Ectodermal cell (in vitro differentiated cells): ENCODE results near the gene AGPAT4.

ENCODE experiments used
- H3K27ac ChIP-seq: 2 replicates; pipeline ENCODE4 v1.7.0; 2013; ENCODE audit warnings: mild to moderate bottlenecking, low read depth, low read length; ENCODE audit not compliant: insufficient read depth, poor library complexity, severe bottlenecking
- H3K27me3 ChIP-seq: 2 replicates; pipeline ENCODE4 v1.7.0; 2013; ENCODE audit warnings: mild to moderate bottlenecking, low read length; ENCODE audit not compliant: insufficient read depth, control insufficient read depth, poor library complexity, severe bottlenecking
- H3K36me3 ChIP-seq: one replicate; pipeline ENCODE4 v1.7.0; 2013; ENCODE audit warnings: low read length; ENCODE audit not compliant: control insufficient read depth, insufficient read depth
- H3K4me1 ChIP-seq: one replicate; pipeline ENCODE4 v1.7.0; 2013; ENCODE audit warnings: low read length; ENCODE audit not compliant: control insufficient read depth, insufficient read depth
- H3K4me3 ChIP-seq: 2 replicates; pipeline ENCODE4 v1.7.0; 2013; ENCODE audit warnings: low read depth, low read length, control low read depth; ENCODE audit not compliant: insufficient read depth
- H3K9me3 ChIP-seq: 2 replicates; pipeline ENCODE4 v1.7.0; 2013; ENCODE audit warnings: mild to moderate bottlenecking, low read length, moderate library complexity; ENCODE audit not compliant: control insufficient read depth
- WGBS, 2 experiments: methylation state at CpG; one replicate each; pipeline ENCODE4 v1.1.7; 2013; ENCODE audit warnings: missing lambda C conversion rate in 2 of 2; 5-methylcytosine and 5-hydroxymethylcytosine counted together

AGPAT4 gene

GRCh38 chr6:161270116-161270515 lies 3.7 kb downstream of the AGPAT4 start:
- Histone ChIP-seq H3K27me3 (no peaks in the 10 kb centered on the region), H3K4me3 (no peak overlapping the region), H3K9me3 (no peaks in the 10 kb centered on the region), H3K27ac (no peak overlapping the region), H3K4me1 (peaks cover 21% of the 10 kb centered on the region), H3K36me3 (peaks cover 3% of the 10 kb centered on the region)
- WGBS, 2 experiments: 90 to 94% methylated on average over 5 of the region's 5 CpGs

GRCh38 chr6:161269310-161269709 lies 4.6 kb downstream of the AGPAT4 start:
- peaks cover 21% of the 10 kb centered on the region for H3K4me1 ChIP-seq

DNA sequence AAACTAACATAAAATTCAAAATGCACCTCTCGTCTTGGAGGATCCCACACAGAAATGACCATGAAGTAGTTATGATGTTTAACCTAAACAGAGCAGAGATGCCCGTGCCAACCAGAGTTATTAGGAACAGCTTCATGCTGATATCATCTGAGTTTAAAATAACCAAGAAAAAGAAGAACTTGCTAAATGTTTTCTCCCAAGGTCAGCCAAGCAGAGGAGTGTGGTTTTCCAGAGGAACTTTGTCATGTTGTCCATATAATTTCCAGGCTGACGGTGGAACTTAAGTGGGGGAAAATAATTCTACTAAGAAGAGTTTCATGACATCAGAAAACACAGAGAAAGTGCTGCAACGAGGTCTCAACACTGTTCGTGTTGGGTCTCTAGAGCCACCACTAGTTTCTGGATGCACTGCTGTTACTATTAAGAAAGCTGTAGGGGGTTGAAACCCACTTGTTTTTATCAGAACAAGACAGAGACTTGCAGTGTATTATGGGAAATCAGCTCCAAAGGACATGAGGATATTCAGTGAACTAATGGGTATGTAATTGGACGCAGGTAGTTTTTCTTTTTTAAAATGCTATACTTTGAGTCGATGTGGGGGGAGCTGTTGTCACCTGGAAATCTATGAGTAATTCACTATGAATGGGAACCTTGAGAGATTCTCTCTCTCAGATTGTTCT lies 5.2 kb downstream of the AGPAT4 start:
- H3K4me3 ChIP-seq: no peak overlapping the region
- WGBS, 2 experiments: 92 to 96% methylated on average over 7 of the region's 7 CpGs
- peaks cover 8% of the 10 kb centered on the region for H3K36me3 ChIP-seq
- no peak overlapping the region for H3K27ac ChIP-seq
- no peaks in the 10 kb centered on the region for H3K27me3 ChIP-seq
- peaks cover 21% of the 10 kb centered on the region for H3K4me1 ChIP-seq
- H3K9me3 ChIP-seq: no peaks in the 10 kb centered on the region

More at GRCh38 chr6:161269310-161269709, 4.6 kb downstream of the AGPAT4 start:
- Histone ChIP-seq H3K36me3 (peaks cover 5% of the 10 kb centered on the region), H3K4me3 (no peak overlapping the region), H3K27me3 (no peaks in the 10 kb centered on the region), H3K9me3 (no peaks in the 10 kb centered on the region), H3K27ac (no peak overlapping the region)
- 91 to 96% methylated on average over 6 of the region's 6 CpGs for WGBS, 2 experiments

GRCh38 chr6:161266513-161267230 lies 7.2 kb downstream of the AGPAT4 start:
- H3K4me3 ChIP-seq: no peak overlapping the region
- H3K36me3 ChIP-seq: peaks cover 8% of the 10 kb centered on the region
- no peaks in the 10 kb centered on the region for H3K27me3 ChIP-seq
- peaks cover 16% of the 10 kb centered on the region for H3K4me1 ChIP-seq
- no peaks in the 10 kb centered on the region for H3K9me3 ChIP-seq
- H3K27ac ChIP-seq: no peak overlapping the region
- 85 to 91% methylated on average over 9 of the region's 9 CpGs for WGBS, 2 experiments

GRCh38 chr6:161265975-161266374 lies 7.9 kb downstream of the AGPAT4 start:
- Histone ChIP-seq H3K4me3 (no peak overlapping the region), H3K27ac (no peak overlapping the region), H3K36me3 (peaks cover 8% of the 10 kb centered on the region), H3K9me3 (no peaks in the 10 kb centered on the region), H3K4me1 (peaks cover 11% of the 10 kb centered on the region), H3K27me3 (no peaks in the 10 kb centered on the region)
- 90 to 96% methylated on average over 7 of the region's 7 CpGs for WGBS, 2 experiments

- Histone ChIP-seq H3K27me3 (no peaks in the 10 kb centered on the region), H3K4me1 (peaks cover 14% of the 10 kb centered on the region), H3K9me3 (no peaks in the 10 kb centered on the region), H3K27ac (no peak overlapping the region), H3K36me3 (peaks cover 8% of the 10 kb centered on the region), H3K4me3 (no peak overlapping the region)
- WGBS, 2 experiments: 96% methylated on average over 6 of the region's 6 CpGs
Observed at GRCh38 chr6:161265554-161265953, 8.3 kb downstream of the AGPAT4 start.

GRCh38 chr6:161264181-161264580 lies 9.7 kb downstream of the AGPAT4 start:
- H3K9me3 ChIP-seq: no peaks in the 10 kb centered on the region
- H3K27me3 ChIP-seq: no peaks in the 10 kb centered on the region
- H3K4me1 ChIP-seq: peaks cover 25% of the 10 kb centered on the region
- H3K27ac ChIP-seq: no peak overlapping the region
- 94 to 95% methylated on average over 8 of the region's 8 CpGs for WGBS, 2 experiments
- peaks cover 8% of the 10 kb centered on the region for H3K36me3 ChIP-seq
- no peak overlapping the region for H3K4me3 ChIP-seq

- Histone ChIP-seq H3K4me3 (no peak overlapping the region), H3K27me3 (no peaks in the 10 kb centered on the region), H3K9me3 (no peaks in the 10 kb centered on the region), H3K36me3 (peaks cover 8% of the 10 kb centered on the region), H3K4me1 (peaks cover 25% of the 10 kb centered on the region), H3K27ac (no peak overlapping the region)
- WGBS, 2 experiments: 91 to 97% methylated on average over 3 of the region's 3 CpGs
Observed at GRCh38 chr6:161261816-161262215, 12.0 kb downstream of the AGPAT4 start.

GRCh38 chr6:161261325-161261724 lies 12.5 kb downstream of the AGPAT4 start:
- 87 to 95% methylated on average over 7 to 8 of the region's 8 CpGs for WGBS, 2 experiments
- H3K27ac ChIP-seq: no peak overlapping the region

DNA sequence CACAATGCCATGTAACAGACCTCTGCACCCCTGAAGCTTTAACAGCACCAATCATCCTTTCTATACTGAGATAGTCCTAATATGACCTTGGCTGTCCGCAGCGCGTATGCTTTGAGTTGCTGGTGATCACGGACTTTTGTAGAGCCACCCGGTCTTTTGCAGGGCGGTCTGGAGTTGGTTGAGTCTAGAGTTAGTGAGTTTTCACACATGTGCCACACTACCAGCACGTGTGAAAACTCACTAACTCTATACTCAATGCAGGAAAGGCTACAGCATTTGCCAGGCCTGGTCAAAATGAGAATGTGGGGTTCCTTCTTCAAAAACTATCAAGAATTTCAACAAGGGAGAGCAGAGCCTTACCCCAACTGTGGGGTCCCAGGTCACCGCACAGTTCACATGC lies 14.6 kb downstream of the AGPAT4 start:
- Histone ChIP-seq H3K27me3 (no peaks in the 10 kb centered on the region), H3K4me3 (no peak overlapping the region), H3K36me3 (peaks cover 3% of the 10 kb centered on the region), H3K9me3 (no peaks in the 10 kb centered on the region), H3K27ac (no peak overlapping the region), H3K4me1 (peaks cover 19% of the 10 kb centered on the region)
- 91 to 96% methylated on average over 8 of the region's 8 CpGs for WGBS, 2 experiments

More at GRCh38 chr6:161261325-161261724, 12.5 kb downstream of the AGPAT4 start:
- H3K36me3 ChIP-seq: peaks cover 8% of the 10 kb centered on the region
- no peak overlapping the region for H3K4me3 ChIP-seq
- peaks cover 20% of the 10 kb centered on the region for H3K4me1 ChIP-seq
- H3K27me3 ChIP-seq: no peaks in the 10 kb centered on the region
- H3K9me3 ChIP-seq: no peaks in the 10 kb centered on the region
